CD4-positive, alpha-beta T cell treated with Interleukin-15 for 1 hour (primary cell): ENCODE results near the gene RNF17.
"Not testable (repeated sequence)": the region's sequence is repeated elsewhere in the genome, so short reads cannot be mapped to it uniquely, and the experiment has no call there.

ENCODE experiments used
- DNase-seq: peaks from one replicate; pipeline ENCODE4 v3.0.0-alpha.2; 2020

RNF17 gene

GRCh38 chr13:24763596-24764275 lies at the start of gene RNF17:
Gene RNF17 (plus strand): TSS chr13:24764169. CDS start chr13:24764204, 35 bp downstream.
- no peak for DNase-seq

GRCh38 chr13:24716011-24716410 lies 48.0 kb upstream of the RNF17 start:
- DNase-seq, result no peak

GRCh38 chr13:24716446-24716845 lies 47.5 kb upstream of the RNF17 start:
- DNase-seq, result no peak

- no peak for DNase-seq
Observed at GRCh38 chr13:24717217-24717616, 46.8 kb upstream of the RNF17 start.

- no peak for DNase-seq
Observed at GRCh38 chr13:24718192-24718965, 45.6 kb upstream of the RNF17 start.

- no peak for DNase-seq
Observed at GRCh38 chr13:24719139-24719538, 44.8 kb upstream of the RNF17 start.

- DNase-seq, result no peak
Observed at GRCh38 chr13:24723206-24723605, 40.8 kb upstream of the RNF17 start.

- no peak for DNase-seq
Observed at GRCh38 chr13:24724714-24725113, 39.3 kb upstream of the RNF17 start.

GRCh38 chr13:24725379-24725778 lies 38.6 kb upstream of the RNF17 start:
- DNase-seq, result no peak

- peak; percentile 75 for DNase-seq
Observed at GRCh38 chr13:24727731-24728601, 36.0 kb upstream of the RNF17 start.

GRCh38 chr13:24730873-24731567 lies 32.9 kb upstream of the RNF17 start:
- DNase-seq, result not testable (repeated sequence)

- DNase-seq, result no peak
Observed at GRCh38 chr13:24734950-24735349, 29.0 kb upstream of the RNF17 start.

- DNase-seq, result no peak
Observed at GRCh38 chr13:24737042-24737441, 26.9 kb upstream of the RNF17 start.

GRCh38 chr13:24738366-24738847 lies 25.6 kb upstream of the RNF17 start:
- no peak for DNase-seq

- DNase-seq, result no peak
Observed at GRCh38 chr13:24740014-24740890, 23.7 kb upstream of the RNF17 start.

- no peak for DNase-seq
Observed at GRCh38 chr13:24741016-24741662, 22.8 kb upstream of the RNF17 start.

GRCh38 chr13:24741791-24742190 lies 22.2 kb upstream of the RNF17 start:
- no peak for DNase-seq

GRCh38 chr13:24742294-24742693 lies 21.7 kb upstream of the RNF17 start:
- DNase-seq, result no peak

- DNase-seq, result no peak
Observed at GRCh38 chr13:24742977-24743376, 21.0 kb upstream of the RNF17 start.

GRCh38 chr13:24744247-24744646 lies 19.7 kb upstream of the RNF17 start:
- no peak for DNase-seq

- no peak for DNase-seq
Observed at GRCh38 chr13:24745516-24745860, 18.5 kb upstream of the RNF17 start.
